PC-3 (cell line): ENCODE data around the gene FUBP3. TPM values are rescaled to one million over a fixed set of nuclear protein-coding genes. Genes with fewer than 3 reads are reported as not detected.

ENCODE experiments used
- ATAC-seq: fragments of 200-7000 bp; cut with Tn5 transposase; 2 replicates; pipeline ENCODE4 v1.9.1; 2020; ENCODE audit warnings: mild to moderate bottlenecking, moderate library complexity
- BruUV-seq: library from RNA; stranded (reverse); fragments of 400-500 nt; replicated peaks from 2 replicates; lab custom pipeline; 2021; lab: Mats Ljungman, UMichigan
- CTCF ChIA-PET: fragments of 300-600 bp; sonication (Branson Sonifier 250); formaldehyde crosslinking; loops from one replicate; lab custom pipeline; 2022; ENCODE audit warnings: antibody characterized with exemption; lab: Charles Lee
- POLR2A ChIA-PET: fragments of 300-600 bp; sonication (Branson Sonifier 250); formaldehyde crosslinking; loops from one replicate; lab custom pipeline; 2022; ENCODE audit warnings: antibody characterized with exemption; ENCODE audit not compliant: unreplicated experiment; lab: Charles Lee
- DNase-seq: peaks from one replicate; pipeline ENCODE4 v3.0.0-alpha.2; 2015
- H2AFZ ChIP-seq: fragments of 300-600 bp; sonication (generic); 2 replicates; pipeline ENCODE4 v1.6.0; 2016; ENCODE audit warnings: antibody characterized with exemption, low read length
- H3F3A ChIP-seq: fragments of 300-600 bp; sonication (generic); one replicate; pipeline ENCODE4 v1.6.0; 2017; ENCODE audit warnings: antibody characterized with exemption, low read length, control low read depth, mild to moderate bottlenecking; ENCODE audit not compliant: unreplicated experiment
- H3K27ac ChIP-seq: fragments of 300-600 bp; sonication (generic); 2 replicates; pipeline ENCODE4 v1.5.1; 2016; ENCODE audit warnings: mild to moderate bottlenecking, low read length
- H3K27me3 ChIP-seq: fragments of 300-600 bp; sonication (generic); 2 replicates; pipeline ENCODE4 v1.6.1; 2016; ENCODE audit warnings: low read length, mixed read lengths
- H3K36me3 ChIP-seq: fragments of 300-600 bp; sonication (generic); 2 replicates; pipeline ENCODE4 v1.6.1; 2016; ENCODE audit warnings: low read depth, mixed run types, low read length, mixed read lengths
- H3K4me1 ChIP-seq: fragments of 300-600 bp; sonication (generic); 2 replicates; pipeline ENCODE4 v1.5.1; 2016; ENCODE audit warnings: low read length; ENCODE audit not compliant: insufficient read depth
- H3K4me2 ChIP-seq: fragments of 300-600 bp; sonication (generic); 2 replicates; pipeline ENCODE4 v1.6.0; 2016; ENCODE audit warnings: low read length
- H3K4me3 ChIP-seq: fragments of 300-600 bp; sonication (generic); 2 replicates; pipeline ENCODE4 v1.5.1; 2016; ENCODE audit warnings: mild to moderate bottlenecking, low read length, mixed read lengths
- H3K79me2 ChIP-seq: fragments of 300-600 bp; sonication (generic); 2 replicates; pipeline ENCODE4 v1.6.1; 2017; ENCODE audit warnings: low read length, mixed read lengths
- H3K9ac ChIP-seq: fragments of 300-600 bp; sonication (generic); 2 replicates; pipeline ENCODE4 v1.6.0; 2016; ENCODE audit warnings: mild to moderate bottlenecking, low read length
- H3K9me2 ChIP-seq: fragments of 300-600 bp; sonication (generic); replicated peaks from 2 replicates; pipeline ENCODE4 v1.6.1; 2016; ENCODE audit warnings: mixed run types, low read length, mixed read lengths
- H3K9me3 ChIP-seq: fragments of 300-600 bp; sonication (generic); 2 replicates; pipeline ENCODE4 v1.6.1; 2016; ENCODE audit warnings: low read length, mixed read lengths
- H4K20me1 ChIP-seq: fragments of 300-600 bp; sonication (generic); 2 replicates; pipeline ENCODE4 v1.6.1; 2016; ENCODE audit warnings: low read length, mixed read lengths
- CTCF ChIP-seq: fragments of 300-600 bp; sonication (generic); conservative IDR thresholded peaks from 2 replicates; pipeline ENCODE4 v1.5.1; 2017; ENCODE audit warnings: antibody characterized with exemption, low read depth, mild to moderate bottlenecking, low read length
- EZH2 ChIP-seq: fragments of 300-600 bp; sonication (generic); IDR thresholded peaks from one replicate; pipeline ENCODE4 v1.6.1; 2017; ENCODE audit warnings: antibody characterized with exemption, mild to moderate bottlenecking, low read length; ENCODE audit not compliant: unreplicated experiment
- EZH2phosphoT487 ChIP-seq: fragments of 300-600 bp; sonication (generic); IDR thresholded peaks from 2 replicates; pipeline ENCODE4 v1.6.1; 2018; ENCODE audit warnings: mild to moderate bottlenecking, antibody characterized with exemption, low read length, borderline replicate concordance
- intact Hi-C: fragments of 100-400 bp; cut with micrococcal nuclease; formaldehyde crosslinking; loops from 2 replicates; pipeline ENCODE4 v1.9.0; 2023
- total RNA-seq: library from RNA; depleted of rRNA; stranded (reverse); fragments of >200 nt; gene quantifications from 2 replicates; pipeline ENCODE4 v1.2.3, GENCODE V29; 2014

The FUBP3 gene
- total RNA-seq, 1 experiment from 2014 or later: 53.7 TPM

GRCh38 chr9:130542457-130543228, 36.7 kb upstream of the FUBP3 start:
- Histone ChIP-seq H3K27ac (no peak overlapping the region), H3K27me3 (no peaks in the 10 kb centered on the region), H3K9ac (no peak overlapping the region), H3K4me2 (no peak overlapping the region), H3K9me2 (no peaks in the 10 kb centered on the region), H3K79me2 (no peaks in the 10 kb centered on the region), H3K9me3 (no peaks in the 10 kb centered on the region), H2AFZ (no peak overlapping the region), H3F3A (no peaks in the 10 kb centered on the region), H3K4me3 (no peak overlapping the region), H3K4me1 (peaks cover 12% of the 10 kb centered on the region), H4K20me1 (no peaks in the 10 kb centered on the region), H3K36me3 (no peaks in the 10 kb centered on the region)
- no TSS peak for BruUV-seq
- TF ChIP-seq EZH2phosphoT487 (no peak), CTCF (no peak), EZH2 (no peak)
- intact Hi-C loops: no loop called here
- POLR2A ChIA-PET: no interaction called here
- DNase-seq (peak; percentile 3), ATAC-seq (no peak)
- CTCF ChIA-PET: no interaction called here

GRCh38 chr9:130543368-130543767, 36.0 kb upstream of the FUBP3 start:
- POLR2A ChIA-PET: no interaction called here
- H3K9me3 ChIP-seq: no peaks in the 10 kb centered on the region
- no peak overlapping the region for H3K27ac ChIP-seq
- CTCF ChIA-PET: no interaction called here
- intact Hi-C loops: no loop called here
- H3K4me3 ChIP-seq: no peak overlapping the region
- H3K9ac ChIP-seq: no peak overlapping the region
- no peaks in the 10 kb centered on the region for H3K36me3 ChIP-seq
- H2AFZ ChIP-seq: no peak overlapping the region
- no peaks in the 10 kb centered on the region for H3F3A ChIP-seq
- H4K20me1 ChIP-seq: no peaks in the 10 kb centered on the region
- no peak for DNase-seq
- H3K27me3 ChIP-seq: no peaks in the 10 kb centered on the region
- TF ChIP-seq CTCF: no peak
- no peak for TF ChIP-seq EZH2
- no peak for ATAC-seq
- no peaks in the 10 kb centered on the region for H3K9me2 ChIP-seq
- H3K79me2 ChIP-seq: no peaks in the 10 kb centered on the region
- peaks cover 6% of the 10 kb centered on the region; the same call in 1 of the 2 replicates for H3K4me1 ChIP-seq
- BruUV-seq: no TSS peak
- H3K4me2 ChIP-seq: no peak overlapping the region

GRCh38 chr9:130543859-130544258, 35.5 kb upstream of the FUBP3 start:
- Histone ChIP-seq H4K20me1 (no peaks in the 10 kb centered on the region), H3K27ac (no peak overlapping the region), H3K4me2 (no peak overlapping the region), H3K4me1 (peaks cover 6% of the 10 kb centered on the region; the same call in 1 of the 2 replicates), H3K4me3 (no peak overlapping the region), H3K79me2 (no peaks in the 10 kb centered on the region), H2AFZ (no peak overlapping the region), H3K9me2 (no peaks in the 10 kb centered on the region), H3K27me3 (no peaks in the 10 kb centered on the region), H3K9ac (no peak overlapping the region), H3K9me3 (no peaks in the 10 kb centered on the region), H3F3A (no peaks in the 10 kb centered on the region), H3K36me3 (no peaks in the 10 kb centered on the region)
- POLR2A ChIA-PET: no interaction called here
- no TSS peak for BruUV-seq
- DNase-seq (no peak), ATAC-seq (no peak)
- CTCF ChIA-PET: no interaction called here
- intact Hi-C loops: no loop called here
- TF ChIP-seq CTCF (no peak), EZH2 (no peak), EZH2phosphoT487 (no peak)
